ENCODE data around the gene CAT.

- TF ChIP-seq CTCF (IDR thresholded peaks at IDR 0.05) (no peak), POLR2A (IDR thresholded peaks at IDR 0.05) (no peak)
These were observed 970 bp downstream of the CAT start for GRCh38 chr11:34439610-34440198.

Measured in body of pancreas (tissue), 4 donors.